Epithelial cell of esophagus (primary cell): ENCODE results near the gene PTPRT.

Experiments used
- DNase-seq: peaks from one replicate; pipeline ENCODE4 v3.0.0; 2010; ENCODE audit warnings: low read depth
- H3K4me3 ChIP-seq: 2 replicates; pipeline ENCODE4 v1.5.1; 2011; ENCODE audit warnings: mild to moderate bottlenecking, low read length, control low read depth
- CTCF ChIP-seq: IDR thresholded peaks from 2 replicates; pipeline ENCODE4 v1.5.1; 2011; ENCODE audit warnings: low read depth, mild to moderate bottlenecking, low read length, control low read depth, inconsistent platforms; ENCODE audit not compliant: insufficient read depth; ENCODE audit errors: missing control alignments

Gene PTPRT

GRCh38 chr20:43194137-43194536, 4.4 kb upstream of the PTPRT start:
- no peak for DNase-seq
- no peak for TF ChIP-seq CTCF
- no peak overlapping the region for H3K4me3 ChIP-seq

GRCh38 chr20:43193443-43193842, 3.7 kb upstream of the PTPRT start:
- no peak for DNase-seq
- no peak overlapping the region for H3K4me3 ChIP-seq
- TF ChIP-seq CTCF: no peak

- peak; percentile 15 for DNase-seq
- H3K4me3 ChIP-seq: no peak overlapping the region
- TF ChIP-seq CTCF: peak; percentile 45
These were observed 2.5 kb upstream of the PTPRT start for GRCh38 chr20:43191946-43192863.

- no peak overlapping the region for H3K4me3 ChIP-seq
- no peak for DNase-seq
- TF ChIP-seq CTCF: no peak
These were observed 1.4 kb upstream of the PTPRT start for GRCh38 chr20:43191143-43191542.

- no peak for TF ChIP-seq CTCF
- no peak overlapping the region for H3K4me3 ChIP-seq
- no peak for DNase-seq
These were observed 737 bp upstream of the PTPRT start for GRCh38 chr20:43190332-43190953.

GRCh38 chr20:43188861-43189553, 699 bp downstream of the PTPRT start:
- H3K4me3 ChIP-seq: no peak overlapping the region
- no peak for DNase-seq
- TF ChIP-seq CTCF: no peak
